HG02763 (cell line): ENCODE data around the gene DVL3.
"Not testable (repeated sequence)": the region's sequence is repeated elsewhere in the genome, so short reads cannot be mapped to it uniquely, and the experiment has no call there.

Experiments
- ATAC-seq: cut with Tn5 transposase; IDR thresholded peaks from one replicate; pipeline ENCODE4 v1.9.1; 2021; ENCODE audit warnings: mild to moderate bottlenecking, moderate library complexity; ENCODE audit not compliant: unreplicated experiment

DVL3 gene

DNA sequence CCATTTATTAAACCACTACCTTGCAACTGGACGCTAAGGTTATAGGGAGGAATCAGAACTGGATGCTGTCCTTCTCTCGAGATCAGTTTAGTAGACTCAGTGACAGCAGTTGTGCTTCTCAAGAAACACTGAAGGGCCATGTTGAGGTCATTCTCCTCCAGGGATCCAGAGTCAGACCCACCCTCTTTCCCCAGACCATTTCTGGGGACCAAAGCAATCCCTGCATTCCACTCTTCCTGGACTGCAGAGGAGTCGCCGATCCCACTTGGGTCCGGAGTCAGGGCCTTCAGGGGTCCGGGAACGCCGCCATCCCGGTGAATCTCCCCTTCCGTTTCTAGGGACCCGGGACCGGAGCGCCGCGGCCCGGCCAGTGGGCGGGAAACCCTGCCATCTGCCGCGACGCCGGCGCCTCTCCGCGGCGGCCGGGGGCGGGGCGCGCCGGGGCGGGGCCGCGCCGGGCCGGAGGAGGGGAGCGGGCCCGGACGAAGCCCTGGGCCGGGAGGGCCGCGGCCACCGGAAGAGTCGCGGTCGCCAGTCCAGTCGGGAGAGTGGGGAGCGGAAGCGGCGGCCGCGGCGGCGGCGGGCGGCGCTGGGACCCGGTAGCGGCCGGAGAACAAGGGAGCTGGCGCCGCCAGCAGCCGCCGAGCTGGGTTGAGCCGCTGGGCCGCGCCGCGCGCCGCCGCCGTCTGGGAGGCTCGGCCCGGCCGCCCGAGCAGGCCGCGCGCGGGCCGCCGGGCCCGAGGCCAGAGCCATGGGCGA, at the start of gene DVL3:
DVL3 (plus strand) TSS at position 493 of the 759 bp plus-strand sequence; CDS start at position 752, 259 bp downstream.
- peak; percentile 77 for ATAC-seq

DNA sequence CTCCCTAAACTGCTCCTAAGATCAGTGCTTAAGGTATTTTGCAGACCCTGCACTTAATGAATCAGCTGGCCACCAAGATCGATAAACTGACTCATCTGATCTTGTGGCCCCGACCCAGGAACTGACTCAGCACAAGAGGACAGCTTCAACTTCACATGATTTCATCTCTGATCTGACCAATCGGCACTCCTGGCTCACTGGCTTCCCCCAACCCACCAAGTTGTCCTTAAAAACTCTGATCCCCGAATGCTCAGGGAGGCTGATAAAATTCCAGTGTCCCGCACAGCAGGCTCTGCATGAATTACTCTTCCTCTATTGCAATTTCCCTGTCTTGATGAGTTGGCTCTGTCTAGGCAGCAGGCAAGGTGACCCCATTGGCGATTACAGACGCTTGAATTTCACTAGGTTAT, 44.9 kb upstream of the DVL3 start:
- no peak for ATAC-seq

DNA sequence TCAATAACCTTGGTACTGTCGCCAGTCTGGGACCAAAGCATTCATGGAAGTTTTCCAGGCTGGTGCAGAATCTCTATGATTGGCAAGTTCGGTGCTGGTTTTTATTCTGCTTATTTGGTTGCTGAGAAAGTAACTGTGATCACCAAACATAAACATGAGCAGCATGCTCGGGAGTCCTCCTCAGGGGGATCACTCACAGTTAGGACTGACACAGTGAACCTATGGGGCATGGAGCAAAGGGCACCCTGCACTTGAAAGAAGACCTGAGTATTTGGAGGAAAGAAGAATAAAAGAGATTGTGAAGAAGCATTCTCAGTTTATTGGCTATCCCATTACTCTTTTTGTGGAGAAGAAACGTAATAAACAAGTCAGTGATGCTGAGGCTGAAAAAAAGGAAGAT, 39.2 kb upstream of the DVL3 start:
- ATAC-seq: no peak

DNA sequence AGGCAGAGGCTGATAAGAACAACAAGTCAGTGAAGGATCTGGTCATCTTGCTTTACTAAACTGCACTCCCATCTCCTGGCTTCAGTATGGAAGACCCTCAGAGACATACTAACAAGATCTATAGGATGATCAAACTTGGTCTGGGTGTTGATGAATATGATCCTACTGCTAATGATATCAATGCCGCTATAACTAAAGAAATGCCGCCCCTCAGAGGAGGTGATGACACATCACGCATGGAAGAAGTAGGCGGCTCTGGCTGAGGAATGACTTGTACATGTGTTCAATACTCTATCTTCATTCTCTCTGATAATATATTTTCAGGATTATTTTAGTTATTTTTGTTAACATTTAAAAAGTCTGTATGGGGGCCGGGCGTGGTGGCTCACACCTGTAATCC, 37.5 kb upstream of the DVL3 start:
- no peak for ATAC-seq

DNA sequence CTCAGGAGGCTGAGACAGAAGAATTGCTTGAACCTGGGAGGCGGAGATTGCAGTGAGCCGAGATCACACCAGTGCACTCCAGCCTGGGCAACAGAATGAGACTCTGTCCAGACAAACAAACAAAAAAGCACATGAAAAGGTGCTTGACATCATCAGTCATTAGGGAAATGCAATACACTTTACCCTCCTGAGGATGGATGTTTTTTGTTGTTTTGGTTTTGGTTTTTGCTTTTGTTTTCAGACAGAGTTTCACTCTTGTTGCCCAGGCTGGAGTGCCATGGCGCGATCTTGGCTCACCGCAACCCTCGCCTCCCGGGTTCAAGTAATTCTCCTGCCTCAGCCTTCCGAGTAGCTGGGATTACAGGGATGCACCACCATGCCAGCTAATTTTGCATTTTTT, 34.1 kb upstream of the DVL3 start:
- ATAC-seq: not testable (repeated sequence)

DNA sequence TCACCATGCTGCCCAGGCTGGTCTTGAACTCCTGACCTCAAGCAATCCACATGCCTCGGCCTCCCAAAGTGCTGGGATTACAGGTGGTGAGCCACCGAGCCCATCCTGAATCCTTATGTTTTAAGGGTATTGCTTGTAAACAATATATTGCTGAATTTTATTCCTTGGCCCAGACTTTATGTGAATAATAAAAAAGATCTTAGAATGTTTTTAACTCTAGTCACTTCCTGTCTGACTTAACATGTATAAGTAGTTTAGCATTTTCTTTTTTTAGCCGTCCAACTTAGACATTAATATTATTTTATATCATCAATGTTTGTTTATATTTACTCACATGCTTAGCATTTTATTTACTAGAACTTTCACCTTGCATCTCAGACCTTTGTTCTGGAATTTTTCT, 29.2 kb upstream of the DVL3 start:
- no peak for ATAC-seq

DNA sequence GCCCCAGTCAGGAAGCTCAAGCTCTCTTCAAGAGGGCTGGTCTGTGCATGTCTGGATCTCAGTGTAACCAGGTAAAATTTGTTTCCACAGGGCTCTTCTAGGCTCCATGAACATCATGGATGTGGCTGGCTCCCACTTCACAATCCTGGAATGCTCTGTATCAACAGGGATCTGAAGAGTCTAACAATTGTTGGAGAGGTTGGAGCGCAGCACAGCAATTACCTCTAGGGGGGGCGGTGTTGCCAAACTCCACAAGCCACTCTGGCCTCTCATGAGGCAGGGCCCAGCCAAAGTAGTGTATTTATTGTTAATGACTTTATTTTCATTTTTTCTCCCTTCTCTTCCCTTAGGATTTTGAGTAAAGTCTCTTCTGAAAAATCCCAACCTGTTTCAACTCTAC, 26.2 kb upstream of the DVL3 start:
- no peak for ATAC-seq

DNA sequence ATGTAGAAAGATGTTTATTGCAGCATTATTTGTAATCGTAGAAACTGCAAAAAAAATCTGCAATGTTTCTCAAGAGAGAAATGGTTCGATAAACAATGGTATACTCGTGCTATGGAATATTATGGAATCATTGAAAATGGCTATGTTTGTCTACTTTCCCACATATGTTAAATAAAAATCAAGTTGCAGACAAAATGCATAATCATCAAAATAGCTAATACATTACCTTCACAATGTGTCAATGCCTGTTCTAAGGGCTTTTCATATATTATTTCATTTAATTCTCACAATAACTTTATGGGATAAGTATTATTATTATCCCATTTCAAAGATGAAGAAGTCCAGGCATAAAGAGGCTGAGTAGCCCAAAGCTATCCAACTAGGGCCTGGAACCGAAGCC, 22.2 kb upstream of the DVL3 start:
- no peak for ATAC-seq

DNA sequence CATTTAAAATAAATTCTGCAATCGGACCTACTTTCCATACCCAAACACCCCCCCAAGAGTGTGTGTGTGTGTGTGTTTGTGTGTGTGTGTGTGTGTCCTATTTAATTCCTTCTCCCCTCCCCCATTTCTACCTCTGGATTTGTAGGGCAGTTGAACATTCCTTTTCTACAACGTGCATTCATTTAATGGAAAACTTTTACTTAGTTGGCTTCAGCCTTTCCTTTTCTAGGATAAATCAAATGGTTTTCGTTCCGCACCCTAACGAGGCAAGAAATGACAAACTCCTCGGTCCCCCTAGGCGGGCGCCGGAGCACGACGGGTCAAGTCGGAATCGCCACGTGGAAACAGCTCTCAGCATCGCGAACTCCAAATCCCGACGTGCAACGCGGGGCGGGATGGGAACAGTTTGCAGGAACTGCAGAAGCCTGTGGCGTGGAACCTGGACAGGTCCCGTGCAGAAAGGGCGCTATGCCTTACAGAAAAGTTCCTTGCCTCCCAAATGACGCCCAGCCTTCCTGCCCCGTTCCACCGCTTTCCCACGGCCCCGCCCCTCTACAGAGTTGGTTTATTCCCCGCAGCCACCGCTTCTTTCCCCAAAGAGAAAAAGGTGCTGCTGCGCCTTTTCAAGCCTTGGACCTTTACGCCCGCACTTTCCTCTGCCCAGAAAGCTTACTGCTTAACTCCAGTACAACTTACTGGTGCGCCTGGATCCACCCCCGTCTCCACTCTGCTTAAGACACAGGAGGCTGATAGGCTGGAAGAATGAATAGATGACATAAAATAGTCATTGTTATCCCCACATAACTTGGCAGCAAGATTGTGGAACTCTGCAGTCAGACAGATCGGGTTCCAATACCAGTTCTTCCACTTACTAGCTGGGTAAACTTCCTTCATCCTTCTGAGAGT, 21.1 kb upstream of the DVL3 start:
- ATAC-seq: peak; percentile 30

DNA sequence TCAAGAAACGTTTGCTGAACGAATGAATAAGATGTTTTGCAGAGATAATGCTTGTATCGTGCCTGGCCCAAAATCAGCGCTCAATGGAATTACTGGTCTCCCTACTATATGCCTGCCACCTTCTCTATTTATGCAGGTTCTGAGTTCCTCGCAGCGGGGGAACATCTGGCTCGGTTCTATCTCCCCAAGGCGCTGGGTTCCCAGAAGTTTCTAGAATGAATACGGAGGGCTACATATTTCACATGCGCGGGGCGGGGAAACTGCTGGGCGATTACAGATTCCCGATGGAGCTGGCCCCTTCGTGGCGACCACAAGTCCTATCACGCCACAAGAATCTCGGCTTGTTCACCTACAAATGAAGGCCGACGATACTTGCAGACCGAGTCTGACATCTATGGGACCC, 20.4 kb upstream of the DVL3 start:
- ATAC-seq: peak; percentile 9

DNA sequence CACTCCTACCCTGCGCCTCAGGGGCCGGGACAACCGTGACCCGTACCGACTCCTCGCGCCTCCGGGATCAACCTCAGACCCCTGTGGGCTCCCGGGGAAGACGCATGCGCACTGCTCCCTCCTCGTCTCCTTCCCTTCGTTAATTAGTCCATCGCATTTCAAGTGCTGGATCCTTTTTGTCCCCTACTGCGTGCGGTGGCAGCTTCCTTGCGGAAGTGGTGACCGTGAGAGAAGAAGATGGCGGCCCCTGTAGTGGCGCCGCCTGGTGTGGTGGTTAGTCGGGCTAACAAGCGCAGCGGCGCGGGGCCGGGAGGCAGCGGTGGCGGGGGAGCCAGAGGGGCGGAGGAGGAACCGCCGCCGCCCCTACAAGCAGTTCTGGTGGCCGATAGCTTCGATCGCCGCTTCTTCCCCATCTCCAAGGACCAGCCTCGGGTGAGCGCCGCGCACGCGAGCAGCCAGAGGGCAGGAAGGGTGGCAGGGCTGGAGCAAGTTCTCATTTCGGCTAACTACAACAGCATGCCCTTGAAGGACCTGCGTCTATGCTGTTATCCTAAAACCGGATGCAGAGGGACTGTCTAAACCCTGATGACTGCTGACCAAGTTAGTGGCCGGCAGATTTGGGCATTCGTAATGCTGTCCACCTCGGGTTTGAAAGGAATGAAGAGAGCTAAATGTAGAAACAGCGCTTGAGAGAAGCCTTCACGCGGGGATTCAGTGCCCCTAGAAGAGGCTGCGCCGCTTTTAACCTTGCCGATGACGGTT, 19.8 kb upstream of the DVL3 start, which contains the start of gene EIF2B5:
EIF2B5 (plus strand) TSS at position 210 of the 762 bp plus-strand sequence; CDS start at position 238, 28 bp downstream.
- ATAC-seq: peak; percentile 94

DNA sequence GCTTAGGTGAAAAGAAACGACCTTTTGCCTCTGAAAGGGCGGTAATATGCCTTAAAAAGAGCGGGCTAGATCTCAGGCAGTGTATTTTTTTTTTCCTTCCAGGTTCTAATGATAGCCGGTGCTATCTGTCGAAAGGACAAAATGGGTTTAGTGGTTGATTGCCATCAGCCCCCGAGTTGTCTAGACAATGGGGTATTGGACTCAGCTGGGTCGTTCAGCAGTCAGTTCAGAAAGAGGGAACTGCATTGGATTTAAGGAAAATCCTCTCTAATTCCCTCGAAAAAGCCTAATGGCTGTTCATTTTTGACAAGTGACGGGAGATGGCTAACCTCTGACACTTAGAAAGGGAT, 19.3 kb upstream of the DVL3 start:
- no peak for ATAC-seq

DNA sequence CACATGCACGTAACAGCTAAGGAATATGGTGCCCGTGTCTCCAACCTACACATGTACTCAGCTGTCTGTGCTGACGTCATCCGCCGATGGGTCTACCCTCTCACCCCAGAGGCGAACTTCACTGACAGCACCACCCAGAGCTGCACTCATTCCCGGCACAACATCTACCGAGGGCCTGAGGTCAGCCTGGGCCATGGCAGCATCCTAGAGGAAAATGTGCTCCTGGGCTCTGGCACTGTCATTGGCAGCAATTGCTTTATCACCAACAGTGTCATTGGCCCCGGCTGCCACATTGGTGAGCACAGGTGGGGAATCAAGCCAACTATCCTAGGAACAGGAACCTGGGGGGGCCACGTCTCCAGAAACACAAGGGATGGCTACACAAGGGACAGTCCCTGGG, 14.7 kb upstream of the DVL3 start:
- no peak for ATAC-seq

DNA sequence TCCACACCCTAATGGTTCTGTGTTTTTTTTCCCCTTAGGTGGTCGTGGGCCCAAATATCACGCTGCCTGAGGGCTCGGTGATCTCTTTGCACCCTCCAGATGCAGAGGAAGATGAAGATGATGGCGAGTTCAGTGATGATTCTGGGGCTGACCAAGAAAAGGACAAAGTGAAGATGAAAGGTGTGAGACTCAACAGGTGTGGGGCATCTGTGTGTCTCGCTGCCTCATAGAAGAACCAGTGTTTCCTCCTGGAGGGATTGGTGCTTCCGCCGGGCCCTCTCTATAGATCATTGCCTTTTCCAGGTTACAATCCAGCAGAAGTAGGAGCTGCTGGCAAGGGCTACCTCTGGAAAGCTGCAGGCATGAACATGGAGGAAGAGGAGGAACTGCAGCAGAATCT, 13.0 kb upstream of the DVL3 start:
- ATAC-seq: no peak

DNA sequence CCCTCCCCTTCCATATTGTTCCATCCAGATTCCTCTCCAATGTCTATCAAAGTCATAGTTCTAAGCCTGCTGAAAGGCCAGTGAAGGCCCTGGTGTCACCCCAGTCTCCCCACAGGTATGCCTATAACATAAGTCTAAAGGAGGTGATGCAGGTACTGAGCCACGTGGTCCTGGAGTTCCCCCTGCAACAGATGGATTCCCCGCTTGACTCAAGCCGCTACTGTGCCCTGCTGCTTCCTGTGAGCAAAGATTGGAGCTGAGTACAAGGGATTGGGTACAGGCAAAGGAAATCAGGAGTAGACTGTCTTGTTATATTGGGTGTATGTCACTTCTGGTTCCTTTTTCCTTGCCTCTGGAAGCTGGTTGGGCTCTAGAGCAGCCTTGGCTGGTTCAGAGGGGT, 11.8 kb upstream of the DVL3 start:
- ATAC-seq: no peak

DNA sequence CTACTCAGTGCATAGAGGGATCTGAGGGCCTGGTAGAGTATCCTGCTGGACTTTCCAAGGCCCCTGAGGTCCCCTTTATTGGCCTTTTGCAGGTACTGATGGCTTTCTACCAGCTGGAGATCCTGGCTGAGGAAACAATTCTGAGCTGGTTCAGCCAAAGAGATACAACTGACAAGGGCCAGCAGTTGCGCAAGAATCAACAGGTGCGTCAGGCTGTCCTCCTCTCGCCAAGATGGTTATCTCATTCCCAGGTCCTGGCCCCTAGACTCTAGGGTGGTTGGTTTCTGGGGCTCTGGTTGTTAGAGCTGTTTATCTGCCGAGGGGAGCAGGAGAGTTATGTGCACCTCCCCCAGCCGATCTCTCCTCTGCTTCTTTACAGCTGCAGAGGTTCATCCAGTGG, 10.7 kb upstream of the DVL3 start:
- ATAC-seq: no peak

DNA sequence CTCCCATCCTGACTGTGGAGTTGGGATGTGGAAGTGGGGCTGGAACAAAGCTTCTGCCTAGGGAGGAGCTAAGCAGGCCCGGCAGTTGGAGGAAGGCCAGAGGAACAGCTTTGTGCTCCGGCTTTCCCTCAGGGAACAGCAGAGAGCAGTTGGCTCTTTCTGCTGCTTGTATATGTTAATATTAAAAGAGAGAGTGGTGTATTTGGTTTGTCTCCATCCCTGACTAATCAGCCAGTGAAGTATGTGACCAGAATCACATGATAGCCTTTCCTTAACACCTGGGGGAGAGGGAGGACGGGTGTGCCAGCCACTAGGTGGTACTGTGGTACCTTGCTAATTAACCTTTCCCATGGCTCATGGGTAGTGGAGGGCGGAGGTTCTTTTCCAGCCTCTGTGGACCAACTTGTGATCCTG, 10.1 kb upstream of the DVL3 start:
- ATAC-seq: no peak

DNA sequence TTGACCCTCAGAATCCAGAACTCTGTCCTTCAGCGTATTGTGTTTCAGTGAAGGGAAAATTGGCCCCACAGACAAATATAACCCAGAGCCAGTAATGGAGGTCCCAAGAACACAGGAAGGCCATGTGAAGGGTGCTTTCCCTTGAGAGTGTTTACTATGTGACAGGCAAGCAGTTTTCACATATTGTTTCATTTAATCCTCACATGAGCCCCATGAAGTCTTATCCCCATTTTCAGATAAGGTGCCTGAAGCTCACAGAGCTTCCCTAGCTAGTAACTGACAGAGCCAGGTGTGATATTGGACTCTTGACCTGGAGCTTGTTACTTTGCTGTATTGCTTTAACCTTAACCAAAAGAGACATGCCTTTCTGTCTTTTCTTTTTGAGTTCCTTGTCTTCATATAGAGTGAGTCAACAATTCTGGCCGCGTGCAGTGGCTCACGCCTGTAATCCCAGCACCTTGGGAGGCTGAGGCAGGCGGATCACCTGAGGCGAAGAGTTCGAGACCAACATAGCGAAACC, 9.4 kb upstream of the DVL3 start:
- ATAC-seq: no peak

DNA sequence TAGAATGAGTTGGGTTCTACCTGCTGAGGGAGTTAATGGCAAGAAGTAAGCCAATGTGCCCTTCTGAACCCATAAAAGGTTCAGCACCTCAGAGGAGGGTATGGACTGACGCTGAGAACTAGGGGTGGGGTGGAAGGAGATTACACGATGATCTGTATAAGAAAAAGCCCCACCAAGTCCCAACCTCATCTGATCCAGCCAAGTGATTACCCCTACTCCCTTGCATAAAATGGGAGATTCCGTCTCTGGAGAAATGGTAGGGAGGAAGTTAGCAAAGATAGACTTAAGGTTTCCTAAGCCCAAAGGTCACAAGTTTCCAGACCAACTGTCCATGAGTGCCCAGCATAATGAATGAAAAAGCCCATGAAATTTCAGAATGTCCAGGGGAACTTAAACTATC, 7.1 kb upstream of the DVL3 start:
- no peak for ATAC-seq

DNA sequence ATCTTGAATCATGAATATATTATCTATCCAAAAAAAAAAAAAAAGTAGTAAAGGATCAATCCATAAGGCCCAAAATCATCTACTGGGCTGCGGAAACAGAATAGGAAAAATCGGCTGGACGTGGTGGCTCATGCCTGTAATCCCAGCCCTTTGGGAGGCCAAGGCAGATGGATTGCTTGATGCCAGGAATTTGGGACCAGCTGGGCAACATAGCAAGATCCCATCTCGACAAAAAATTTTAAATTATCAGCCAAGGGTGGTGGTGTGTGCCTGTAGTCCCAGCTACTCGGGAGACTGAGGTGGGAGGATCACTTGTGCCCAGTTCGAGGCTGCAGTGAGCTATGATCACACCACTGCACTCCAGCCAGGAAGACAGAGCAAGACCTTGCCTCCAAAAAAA, 6.1 kb upstream of the DVL3 start:
- ATAC-seq: no peak

DNA sequence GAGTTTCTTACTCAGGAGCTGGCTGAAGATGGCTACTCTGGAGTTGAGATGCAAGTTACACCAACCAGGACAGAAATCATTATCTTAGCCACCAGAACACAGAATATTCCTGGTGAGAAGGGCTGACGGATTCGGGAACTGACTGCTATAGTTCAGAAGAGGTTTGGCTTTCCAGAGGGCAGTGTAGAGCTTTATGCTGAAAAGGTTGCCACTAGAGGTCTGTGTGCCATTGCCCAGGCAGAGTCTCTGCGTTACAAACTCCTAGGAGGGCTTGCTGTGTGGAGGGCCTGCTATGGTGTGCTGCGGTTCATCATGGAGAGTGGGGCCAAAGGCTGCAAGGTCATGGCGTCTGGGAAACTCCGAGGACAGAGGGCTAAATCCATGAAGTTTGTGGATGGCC, 5.4 kb upstream of the DVL3 start:
- ATAC-seq: not testable (repeated sequence)
